Colonic mucosa (tissue), 4 donors: ENCODE results near the gene TPRA1. TPM values are rescaled to one million over a fixed set of nuclear protein-coding genes. Genes with fewer than 3 reads are reported as not detected.

Experiments
- DNase-seq: peaks from one replicate; pipeline ENCODE4 v3.0.0-alpha.2; 2020
- H3K27ac ChIP-seq: fragments of 200-600 bp; one replicate; pipeline ENCODE4 v1.8.0; 2021
- H3K27me3 ChIP-seq: fragments of 200-600 bp; one replicate; pipeline ENCODE4 v1.8.0; 2021
- H3K36me3 ChIP-seq: fragments of 200-600 bp; one replicate; pipeline ENCODE4 v1.8.0; 2021
- H3K4me1 ChIP-seq: fragments of 200-600 bp; one replicate; pipeline ENCODE4 v1.8.0; 2021; ENCODE audit warnings: mild to moderate bottlenecking
- H3K4me3 ChIP-seq: fragments of 200-600 bp; one replicate; pipeline ENCODE4 v1.8.0; 2021
- H3K9ac ChIP-seq, 2 donors: one replicate each; pipeline ENCODE4 v1.7.0; 2013; ENCODE audit warnings: control low read depth in 2 of 2, low read depth in 2 of 2, low read length in 2 of 2
- H3K9me3 ChIP-seq: fragments of 200-600 bp; one replicate; pipeline ENCODE4 v1.8.0; 2021
- CTCF ChIP-seq: fragments of 200-600 bp; IDR thresholded peaks from one replicate; pipeline ENCODE4 v1.8.0; 2022; ENCODE audit warnings: antibody characterized with exemption, mild to moderate bottlenecking
- intact Hi-C: fragments of 100-400 bp; cut with DNase I; formaldehyde crosslinking; loops from one replicate; pipeline ENCODE4 v1.14.1; 2022
- total RNA-seq, 2 donors: library from RNA; stranded (reverse); fragmentation: NEBNext Ultra II Directional in 1 of 2; extraction: Animal tissue kit (Norgen Biotek cat#: 25700) in 1 of 2; gene quantifications; one replicate each; pipeline ENCODE4 v1.2.1, GENCODE V29; 2021
- donor health status: healthy.
- donor health status: DM: no; HTN: no; CAD: no.
- donor health status: DM: no; HTN: no; CAD: no.

TPRA1 gene
- total RNA-seq, 2 donors from 2014 or later = 23.4 to 38.0 TPM

GRCh38 chr3:127628788-127629466 lies 38.4 kb upstream of the TPRA1 start, which contains the start of gene PODXL2:
TSS of gene PODXL2 (plus strand) at chr3:127629185. CDS start at chr3:127629220, 35 bp downstream.
- DNase-seq = peak; percentile 26
- intact Hi-C loops = no loop called here
- Histone ChIP-seq H3K27me3 (no peaks in the 10 kb centered on the region), H3K4me1 (no peaks in the 10 kb centered on the region), H3K36me3 (no peaks in the 10 kb centered on the region), H3K4me3 (peak within 1 kb of the TSS; percentile 52), H3K9me3 (no peaks in the 10 kb centered on the region), H3K9ac (peak within 1 kb of the TSS; percentile 57 to 58), H3K27ac (no peak within 1 kb of the TSS)
- no peak for TF ChIP-seq CTCF

DNA sequence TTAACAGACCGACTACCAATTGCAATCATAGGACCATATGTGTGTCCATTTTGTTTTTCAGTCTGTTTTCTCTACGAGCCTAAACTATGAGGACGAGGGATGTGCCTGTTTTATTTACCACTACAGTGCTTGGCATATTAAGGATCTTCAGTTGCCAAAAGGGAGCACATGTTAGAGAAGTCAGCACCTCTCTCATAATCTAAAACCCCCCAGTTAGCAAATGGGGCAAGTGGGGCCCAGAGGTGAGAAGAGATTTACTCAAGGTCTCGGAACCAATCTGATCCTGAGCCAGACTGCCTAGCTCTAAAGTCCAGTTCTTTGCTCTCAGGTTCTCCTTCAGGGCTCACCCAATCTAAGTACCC lies 37.9 kb upstream of the TPRA1 start:
- H3K4me1 ChIP-seq = no peaks in the 10 kb centered on the region
- H3K9ac ChIP-seq = no peak overlapping the region
- intact Hi-C loops = no loop called here
- no peak for TF ChIP-seq CTCF
- no peaks in the 10 kb centered on the region for H3K27me3 ChIP-seq
- H3K36me3 ChIP-seq = no peaks in the 10 kb centered on the region
- no peaks in the 10 kb centered on the region for H3K9me3 ChIP-seq
- no peak for DNase-seq
- no peak overlapping the region for H3K4me3 ChIP-seq
- H3K27ac ChIP-seq = no peak overlapping the region

GRCh38 chr3:127625821-127626220 lies 35.3 kb upstream of the TPRA1 start:
- intact Hi-C loops = no loop called here
- Histone ChIP-seq H3K4me1 (no peaks in the 10 kb centered on the region), H3K36me3 (no peaks in the 10 kb centered on the region), H3K4me3 (no peak overlapping the region), H3K27ac (no peak overlapping the region), H3K27me3 (no peaks in the 10 kb centered on the region), H3K9ac (no peak overlapping the region), H3K9me3 (no peaks in the 10 kb centered on the region)
- TF ChIP-seq CTCF = no peak
- DNase-seq = no peak

- Histone ChIP-seq H3K4me3 (no peak overlapping the region), H3K27me3 (no peaks in the 10 kb centered on the region), H3K9me3 (no peaks in the 10 kb centered on the region), H3K9ac (no peak overlapping the region), H3K36me3 (no peaks in the 10 kb centered on the region), H3K27ac (no peak overlapping the region), H3K4me1 (no peaks in the 10 kb centered on the region)
- TF ChIP-seq CTCF = no peak
- no peak for DNase-seq
- intact Hi-C loops = no loop called here
These were observed 33.5 kb upstream of the TPRA1 start for GRCh38 chr3:127624063-127624462.

- Histone ChIP-seq H3K9ac (no peak overlapping the region), H3K27ac (no peak overlapping the region), H3K4me3 (no peak overlapping the region), H3K4me1 (no peaks in the 10 kb centered on the region), H3K9me3 (no peaks in the 10 kb centered on the region), H3K27me3 (no peaks in the 10 kb centered on the region), H3K36me3 (no peaks in the 10 kb centered on the region)
- TF ChIP-seq CTCF = no peak
- no peak for DNase-seq
- intact Hi-C loops = no loop called here
These were observed 32.4 kb upstream of the TPRA1 start for GRCh38 chr3:127622772-127623576.
